HepG2 (cell line): Measurements from ENCODE around the gene AP3D1.

ENCODE experiments used
- CTCF ChIP-seq: sonication (generic); formaldehyde crosslinking; IDR thresholded peaks from 2 replicates; pipeline ENCODE4 v1.5.0; 2020; ENCODE audit warnings: mild to moderate bottlenecking, missing genetic modification reagents, moderate library complexity
- EZH2 ChIP-seq: conservative IDR thresholded peaks from 2 replicates; pipeline ENCODE4 v1.6.1; 2012; ENCODE audit warnings: mild to moderate bottlenecking, low read depth, low read length, moderate library complexity
- MNT ChIP-seq: fragments of 450-650 bp; IDR thresholded peaks from 2 replicates; pipeline ENCODE4 v1.6.1; 2016

DNA sequence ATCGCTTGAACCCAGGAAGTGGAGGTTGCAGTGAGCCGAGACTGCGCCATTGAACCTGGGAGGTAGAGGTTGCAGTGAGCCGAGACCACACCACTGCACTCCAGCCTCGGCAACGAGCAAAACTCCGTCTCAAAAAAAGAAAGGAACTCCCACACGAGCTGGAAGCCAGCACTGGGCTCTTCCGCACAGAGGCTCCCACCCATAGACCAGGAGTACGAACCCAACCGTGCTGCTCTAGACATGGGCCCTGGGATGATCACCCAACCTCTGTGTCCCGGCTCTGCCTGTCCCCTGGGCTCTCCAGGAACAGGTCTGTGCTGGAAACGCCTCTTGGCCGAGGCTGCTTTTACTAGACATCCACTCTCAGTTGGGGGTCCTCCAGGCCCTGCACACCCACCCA, 24.4 kb upstream of the AP3D1 start:
- TF ChIP-seq CTCF (CRISPR knock-in tag), result no peak
- no peak for TF ChIP-seq EZH2
- TF ChIP-seq MNT, result no peak
